ENCODE results near the gene PCCA. TPM values are rescaled to one million over a fixed set of nuclear protein-coding genes. Genes with fewer than 3 reads are reported as not detected.

PCCA gene
- total RNA-seq, 1 donor from 2014 or later: 3.6 TPM

DNA sequence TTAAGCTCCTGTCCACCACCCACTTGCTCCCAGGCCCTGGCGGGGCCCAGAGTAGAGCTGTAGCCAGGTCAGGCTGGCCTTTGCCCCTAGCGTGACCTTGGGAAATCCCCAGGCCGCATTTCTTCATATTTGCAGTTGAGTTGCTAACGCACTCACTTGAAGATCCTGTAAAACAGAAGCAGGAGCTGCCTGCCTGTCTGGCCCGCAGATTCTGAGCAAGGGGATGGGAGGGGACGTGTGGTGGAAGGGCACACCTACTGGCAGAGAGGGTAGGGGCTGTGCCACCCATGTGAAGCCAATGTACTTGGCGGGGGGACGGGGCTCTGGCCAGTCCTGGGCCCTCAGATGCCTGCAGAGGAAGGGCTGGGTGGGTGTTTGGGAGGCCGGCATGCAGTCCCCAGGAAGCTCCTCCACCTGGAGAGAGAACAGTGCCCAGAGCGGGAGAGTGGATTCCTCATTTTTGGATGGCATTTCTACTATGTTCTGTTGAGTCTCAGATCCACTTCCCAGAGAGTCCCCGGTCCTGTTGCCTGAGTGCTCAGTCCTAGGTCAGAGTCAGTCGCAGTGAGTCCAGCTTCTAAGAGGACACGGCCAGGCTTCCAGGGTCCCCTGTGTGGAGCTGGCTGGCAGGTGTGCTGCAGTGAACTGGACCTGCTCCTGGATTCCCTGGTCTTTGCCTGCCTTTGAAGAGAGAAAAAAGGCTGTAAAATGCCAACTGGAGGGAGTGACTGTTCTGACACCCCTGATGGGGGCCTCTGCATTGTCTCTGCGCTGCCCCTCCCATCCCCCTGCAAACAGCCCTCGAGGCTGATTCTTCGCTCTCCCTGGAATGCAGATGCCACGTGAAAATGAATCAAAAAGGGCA is 436.8 kb downstream of the PCCA start:
- no peak for DNase-seq (ENCODE audit: low spot score in 2 of 2)
- no peak overlapping the region for H3K27ac ChIP-seq
- no peaks in the 10 kb centered on the region for H3K4me1 ChIP-seq
- TF ChIP-seq, protein P1, sequence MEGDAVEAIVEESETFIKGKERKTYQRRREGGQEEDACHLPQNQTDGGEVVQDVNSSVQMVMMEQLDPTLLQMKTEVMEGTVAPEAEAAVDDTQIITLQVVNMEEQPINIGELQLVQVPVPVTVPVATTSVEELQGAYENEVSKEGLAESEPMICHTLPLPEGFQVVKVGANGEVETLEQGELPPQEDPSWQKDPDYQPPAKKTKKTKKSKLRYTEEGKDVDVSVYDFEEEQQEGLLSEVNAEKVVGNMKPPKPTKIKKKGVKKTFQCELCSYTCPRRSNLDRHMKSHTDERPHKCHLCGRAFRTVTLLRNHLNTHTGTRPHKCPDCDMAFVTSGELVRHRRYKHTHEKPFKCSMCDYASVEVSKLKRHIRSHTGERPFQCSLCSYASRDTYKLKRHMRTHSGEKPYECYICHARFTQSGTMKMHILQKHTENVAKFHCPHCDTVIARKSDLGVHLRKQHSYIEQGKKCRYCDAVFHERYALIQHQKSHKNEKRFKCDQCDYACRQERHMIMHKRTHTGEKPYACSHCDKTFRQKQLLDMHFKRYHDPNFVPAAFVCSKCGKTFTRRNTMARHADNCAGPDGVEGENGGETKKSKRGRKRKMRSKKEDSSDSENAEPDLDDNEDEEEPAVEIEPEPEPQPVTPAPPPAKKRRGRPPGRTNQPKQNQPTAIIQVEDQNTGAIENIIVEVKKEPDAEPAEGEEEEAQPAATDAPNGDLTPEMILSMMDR (IDR thresholded peaks at IDR 0.05): no peak
- H3K4me3 ChIP-seq: no peak overlapping the region
- H3K9me3 ChIP-seq: no peaks in the 10 kb centered on the region
- no peaks in the 10 kb centered on the region for H3K27me3 ChIP-seq
- peaks cover 6 to 29% of the 10 kb centered on the region in 2 donors for H3K36me3 ChIP-seq
- intact Hi-C loops (cut with DNase I): no loop called here

DNA sequence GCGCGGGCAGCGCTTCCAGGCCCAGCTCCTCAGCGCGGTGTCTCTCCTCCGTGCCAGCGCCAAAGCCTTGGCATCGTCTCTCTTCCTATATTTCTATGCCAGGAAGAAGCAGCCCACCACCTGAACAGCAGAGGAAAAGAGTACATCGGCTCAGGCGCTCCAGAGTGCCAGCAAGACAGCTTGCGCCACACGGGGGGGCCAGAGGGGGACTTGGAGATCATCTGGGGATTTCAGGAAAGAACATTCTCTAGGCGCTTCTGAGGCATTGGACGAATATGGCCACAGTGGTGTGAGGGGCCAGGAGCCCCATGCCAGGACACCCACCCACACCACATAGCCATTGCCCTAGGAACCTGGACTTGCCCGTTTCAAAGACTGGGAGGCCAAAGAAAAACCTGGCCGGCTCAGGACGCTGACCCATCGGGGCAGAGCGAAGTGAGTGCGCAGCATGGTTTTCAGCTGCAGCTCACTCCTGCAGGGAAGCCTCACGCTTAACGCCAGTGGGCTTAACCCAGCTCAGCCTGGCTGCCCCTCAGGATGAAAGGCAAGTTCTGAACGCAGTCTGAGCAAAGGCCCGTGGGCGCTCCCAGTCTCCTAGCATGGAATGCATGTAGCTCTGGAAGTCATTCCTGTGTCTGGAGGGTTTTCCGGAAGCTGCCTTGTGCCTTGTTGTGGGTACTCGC is 437.6 kb downstream of the PCCA start:
- intact Hi-C loops (cut with DNase I): no loop called here
- H3K36me3 ChIP-seq: peaks cover 6 to 33% of the 10 kb centered on the region in 2 donors

GRCh38 chr13:100527644-100528043 is 438.8 kb downstream of the PCCA start:
- H3K27me3 ChIP-seq: no peaks in the 10 kb centered on the region
- H3K36me3 ChIP-seq: peaks cover 6 to 45% of the 10 kb centered on the region in 2 donors
- no peaks in the 10 kb centered on the region for H3K4me1 ChIP-seq
- DNase-seq (ENCODE audit: low spot score in 2 of 2): no peak
- intact Hi-C loops (cut with DNase I): no loop called here
- H3K4me3 ChIP-seq: no peak overlapping the region
- no peaks in the 10 kb centered on the region for H3K9me3 ChIP-seq
- TF ChIP-seq, protein P1 (IDR thresholded peaks at IDR 0.05): no peak
- H3K27ac ChIP-seq: no peak overlapping the region

More for the DNA sequence above, 437.6 kb downstream of the PCCA start:
- TF ChIP-seq, protein P1 (IDR thresholded peaks at IDR 0.05): no peak
- DNase-seq (ENCODE audit: low spot score in 2 of 2): no peak
- H3K4me1 ChIP-seq: no peaks in the 10 kb centered on the region
- no peaks in the 10 kb centered on the region for H3K27me3 ChIP-seq
- no peaks in the 10 kb centered on the region for H3K9me3 ChIP-seq
- no peak overlapping the region for H3K27ac ChIP-seq
- H3K4me3 ChIP-seq: no peak overlapping the region

- Histone ChIP-seq H3K9me3 (no peaks in the 10 kb centered on the region), H3K4me3 (no peak overlapping the region), H3K27ac (no peak overlapping the region), H3K4me1 (no peaks in the 10 kb centered on the region), H3K36me3 (peaks cover 6 to 50% of the 10 kb centered on the region in 2 donors), H3K27me3 (no peaks in the 10 kb centered on the region)
- intact Hi-C loops (cut with DNase I): no loop called here
- no peak for DNase-seq (ENCODE audit: low spot score in 2 of 2)
- TF ChIP-seq, protein P1 (IDR thresholded peaks at IDR 0.05): no peak
Observed at GRCh38 chr13:100528353-100528752, 439.5 kb downstream of the PCCA start.

GRCh38 chr13:100528820-100529219 is 439.9 kb downstream of the PCCA start:
- DNase-seq (ENCODE audit: low spot score in 2 of 2): no peak
- no peaks in the 10 kb centered on the region for H3K9me3 ChIP-seq
- no peaks in the 10 kb centered on the region for H3K27me3 ChIP-seq
- intact Hi-C loops (cut with DNase I): no loop called here
- H3K4me3 ChIP-seq: no peak overlapping the region
- TF ChIP-seq, protein P1 (IDR thresholded peaks at IDR 0.05): no peak
- H3K4me1 ChIP-seq: no peaks in the 10 kb centered on the region
- peaks cover 6 to 50% of the 10 kb centered on the region in 2 donors for H3K36me3 ChIP-seq
- H3K27ac ChIP-seq: no peak overlapping the region
